ENCODE results near the gene SNX1.
"Not testable (repeated sequence)": the region's sequence is repeated elsewhere in the genome, so short reads cannot be mapped to it uniquely, and the experiment has no call there.

The SNX1 gene

GRCh38 chr15:64117759-64118487 lies 22.1 kb downstream of the SNX1 start:
- DNase-seq (ENCODE audit: low spot score): no peak

- not testable (repeated sequence) for DNase-seq (ENCODE audit: low spot score)
Observed at GRCh38 chr15:64120322-64120721, 24.5 kb downstream of the SNX1 start.

GRCh38 chr15:64121614-64122013 lies 25.8 kb downstream of the SNX1 start:
- no peak for DNase-seq (ENCODE audit: low spot score)

- DNase-seq (ENCODE audit: low spot score): no peak
Observed at GRCh38 chr15:64122444-64122843, 26.7 kb downstream of the SNX1 start.

- DNase-seq (ENCODE audit: low spot score): no peak
Observed at GRCh38 chr15:64122936-64123351, 27.2 kb downstream of the SNX1 start.

- DNase-seq (ENCODE audit: low spot score): no peak
Observed at GRCh38 chr15:64125978-64126377, 30.2 kb downstream of the SNX1 start.

- no peak for DNase-seq (ENCODE audit: low spot score)
Observed at GRCh38 chr15:64127521-64128270, 31.9 kb downstream of the SNX1 start.

- no peak for DNase-seq (ENCODE audit: low spot score)
Observed at GRCh38 chr15:64130159-64130558, 34.4 kb downstream of the SNX1 start.

- no peak for DNase-seq (ENCODE audit: low spot score)
Observed at GRCh38 chr15:64131547-64131946, 35.8 kb downstream of the SNX1 start.

GRCh38 chr15:64132217-64132616 lies 36.4 kb downstream of the SNX1 start:
- no peak for DNase-seq (ENCODE audit: low spot score)

GRCh38 chr15:64133623-64134344 lies 38.0 kb downstream of the SNX1 start:
- no peak for DNase-seq (ENCODE audit: low spot score)

GRCh38 chr15:64134345-64134829 lies 38.6 kb downstream of the SNX1 start:
- DNase-seq (ENCODE audit: low spot score): no peak

GRCh38 chr15:64136347-64136746 lies 40.6 kb downstream of the SNX1 start:
- no peak for DNase-seq (ENCODE audit: low spot score)

- DNase-seq (ENCODE audit: low spot score): no peak
Observed at GRCh38 chr15:64137226-64137833, 41.5 kb downstream of the SNX1 start.

- no peak for DNase-seq (ENCODE audit: low spot score)
Observed at GRCh38 chr15:64138331-64138941, 42.7 kb downstream of the SNX1 start.

- no peak for DNase-seq (ENCODE audit: low spot score)
Observed at GRCh38 chr15:64141798-64142512, 46.2 kb downstream of the SNX1 start.

GRCh38 chr15:64143276-64143675 lies 47.5 kb downstream of the SNX1 start:
- DNase-seq (ENCODE audit: low spot score): no peak

- no peak for DNase-seq (ENCODE audit: low spot score)
Observed at GRCh38 chr15:64144192-64144564, 48.4 kb downstream of the SNX1 start.

- no peak for DNase-seq (ENCODE audit: low spot score)
Observed at GRCh38 chr15:64144565-64145281, 48.9 kb downstream of the SNX1 start.

GRCh38 chr15:64146041-64146440 lies 50.3 kb downstream of the SNX1 start:
- no peak for DNase-seq (ENCODE audit: low spot score)

GRCh38 chr15:64146520-64146884 lies 50.7 kb downstream of the SNX1 start:
- DNase-seq (ENCODE audit: low spot score): no peak

Data from AG20443 (cell line).